Ishikawa (cell line): ENCODE data around the gene LONP2.

Experiments
- CEBPB ChIP-seq: IDR thresholded peaks from 2 replicates; pipeline ENCODE4 v1.6.1; 2012
- CREB1 ChIP-seq: IDR thresholded peaks from 2 replicates; pipeline ENCODE4 v1.6.1; 2012; ENCODE audit warnings: low read depth
- EP300 ChIP-seq: IDR thresholded peaks from 2 replicates; pipeline ENCODE4 v1.6.1; 2012; ENCODE audit warnings: borderline replicate concordance
- FOXM1 ChIP-seq: IDR thresholded peaks from 2 replicates; pipeline ENCODE4 v1.6.1; 2012; ENCODE audit warnings: low read depth, borderline replicate concordance
- MAX ChIP-seq: IDR thresholded peaks from 2 replicates; pipeline ENCODE4 v1.6.1; 2012
- NFIC ChIP-seq: IDR thresholded peaks from 2 replicates; pipeline ENCODE4 v1.6.1; 2012
- RAD21 ChIP-seq: IDR thresholded peaks from 2 replicates; pipeline ENCODE4 v1.6.1; 2012; ENCODE audit warnings: low read depth
- REST ChIP-seq: IDR thresholded peaks from 2 replicates; pipeline ENCODE4 v1.6.1; 2012; ENCODE audit warnings: low read depth, mild to moderate bottlenecking
- TAF1 ChIP-seq: IDR thresholded peaks from 2 replicates; pipeline ENCODE4 v1.6.1; 2012; ENCODE audit warnings: low read depth, mild to moderate bottlenecking
- TCF12 ChIP-seq: IDR thresholded peaks from 2 replicates; pipeline ENCODE4 v1.6.1; 2012; ENCODE audit warnings: low read depth
- TEAD4 ChIP-seq: IDR thresholded peaks from 2 replicates; pipeline ENCODE4 v1.6.1; 2012
- USF1 ChIP-seq: IDR thresholded peaks from 2 replicates; pipeline ENCODE4 v1.6.1; 2012
- YY1 ChIP-seq: IDR thresholded peaks from 2 replicates; pipeline ENCODE4 v1.6.1; 2012; ENCODE audit warnings: low read depth
- ZBTB7A ChIP-seq: IDR thresholded peaks from 2 replicates; pipeline ENCODE4 v1.6.1; 2012; ENCODE audit warnings: low read depth

- no peak for TF ChIP-seq EP300
- no peak for TF ChIP-seq REST
- TF ChIP-seq CEBPB: no peak
- no peak for TF ChIP-seq USF1
- no peak for TF ChIP-seq ZBTB7A
- TF ChIP-seq FOXM1: no peak
- no peak for TF ChIP-seq CREB1
- TF ChIP-seq TAF1: no peak
- no peak for TF ChIP-seq TEAD4
- no peak for TF ChIP-seq MAX
- no peak for TF ChIP-seq TCF12
- no peak for TF ChIP-seq YY1
- no peak for TF ChIP-seq RAD21
- no peak for TF ChIP-seq NFIC
Measured at GRCh38 chr16:48383877-48384519, 139.9 kb downstream of the LONP2 start.
